ENCODE data around the gene APOL2.

DNA sequence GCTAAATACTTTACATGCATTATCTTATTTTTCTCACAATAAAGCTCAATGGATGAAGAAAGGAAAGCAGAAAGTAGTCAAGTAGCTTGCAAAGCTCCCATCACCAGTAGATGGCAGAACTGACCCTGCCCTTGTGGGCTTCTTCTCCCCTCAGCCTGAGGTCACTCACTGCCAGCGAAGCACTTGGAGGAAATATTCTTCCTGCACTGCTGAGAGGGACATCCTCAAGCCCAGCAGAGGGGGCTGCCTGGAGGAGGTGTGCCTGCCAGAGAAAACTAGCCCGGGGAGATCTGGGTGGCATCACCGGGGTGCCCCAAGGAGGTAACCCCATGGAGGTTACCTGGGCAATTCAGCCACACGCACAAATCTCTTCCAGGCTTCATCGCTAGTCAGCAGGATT, 44.4 kb downstream of the APOL2 start:
- TF ChIP-seq POLR2AphosphoS5 (IDR thresholded peaks at IDR 0.05; ENCODE audit: low read depth, low read length) (no peak), POLR2A (IDR thresholded peaks at IDR 0.05; ENCODE audit: low read depth, low read length) (no peak), PAX5 (IDR thresholded peaks at IDR 0.05; ENCODE audit: insufficient read depth, low read length, severe bottlenecking) (no peak), TAF1 (IDR thresholded peaks at IDR 0.05; ENCODE audit: low read depth, low read length) (no peak)
